Activated T-cell treated with anti-CD3 and anti-CD28 coated beads for 4 hours (primary cell): ENCODE results near the gene STEAP1B.

Experiments used
- DNase-seq: peaks from one replicate; pipeline ENCODE4 v3.0.0-alpha.2; 2020

Gene STEAP1B

DNA sequence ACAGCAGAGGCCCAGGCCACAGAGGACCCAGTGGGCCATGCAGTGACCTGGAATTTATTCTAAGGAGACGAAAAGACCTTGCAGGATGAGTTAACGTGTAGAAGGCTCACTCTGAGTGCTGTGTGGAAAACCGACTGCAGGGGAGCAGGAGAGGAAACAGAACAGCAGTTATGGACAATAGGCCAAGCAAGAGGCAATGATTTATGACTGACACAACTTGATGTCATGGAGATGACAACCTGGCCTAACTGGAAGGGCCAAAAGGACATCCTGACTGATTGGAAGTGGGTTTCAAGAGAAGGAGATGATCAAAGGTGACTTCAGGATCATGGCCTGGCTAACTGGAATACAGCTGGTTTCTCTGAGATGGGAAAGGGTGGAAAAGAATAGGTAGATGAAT, 72.9 kb downstream of the STEAP1B start:
- no peak for DNase-seq

DNA sequence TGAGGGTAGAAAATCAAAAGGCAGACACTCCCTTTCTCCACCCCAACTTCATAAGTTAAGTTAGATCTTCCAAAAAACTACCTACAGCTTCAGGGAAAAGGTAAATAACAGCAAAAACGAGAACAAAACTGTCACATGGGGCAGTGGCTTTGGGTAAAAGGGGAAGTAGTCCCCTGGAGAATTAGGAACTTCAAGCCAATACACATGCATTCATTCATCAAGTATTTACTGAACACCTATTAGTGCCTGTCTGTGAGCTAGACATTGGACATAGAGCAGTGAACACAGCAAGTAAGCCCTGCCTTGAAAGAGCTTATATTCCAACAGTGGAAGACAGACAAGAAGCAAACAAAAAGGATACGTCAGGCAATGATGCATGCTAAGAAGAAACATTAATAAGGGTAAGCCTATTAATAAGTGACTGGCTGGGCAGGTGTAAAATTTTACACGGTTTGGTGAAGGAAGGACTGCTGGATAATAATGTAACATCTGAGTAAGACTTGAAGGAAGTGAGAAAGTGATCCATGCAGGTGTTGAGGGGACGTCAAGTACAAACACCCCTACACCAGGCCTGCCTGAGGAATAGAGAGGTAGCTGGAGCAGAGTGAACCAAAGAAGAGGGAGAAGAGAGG, 73.4 kb downstream of the STEAP1B start:
- no peak for DNase-seq

DNA sequence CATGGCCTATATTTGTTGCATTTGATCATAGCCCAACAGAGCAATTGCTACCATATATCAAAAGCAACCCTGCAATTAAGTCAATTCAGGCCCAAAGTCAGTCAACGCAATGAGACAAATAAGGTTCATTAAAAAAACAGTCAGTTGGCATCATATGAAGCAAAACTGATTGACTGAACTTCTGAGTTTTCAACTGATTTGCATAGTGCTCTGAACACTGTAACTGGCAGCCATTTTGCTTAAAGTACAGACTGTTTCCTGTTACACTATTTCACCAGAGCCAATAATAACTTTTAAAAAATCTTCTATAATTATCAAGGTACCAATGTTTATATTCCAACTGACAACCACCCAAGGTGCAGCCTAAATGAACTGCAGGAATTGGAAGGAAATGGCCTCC, 74.6 kb downstream of the STEAP1B start:
- no peak for DNase-seq

DNA sequence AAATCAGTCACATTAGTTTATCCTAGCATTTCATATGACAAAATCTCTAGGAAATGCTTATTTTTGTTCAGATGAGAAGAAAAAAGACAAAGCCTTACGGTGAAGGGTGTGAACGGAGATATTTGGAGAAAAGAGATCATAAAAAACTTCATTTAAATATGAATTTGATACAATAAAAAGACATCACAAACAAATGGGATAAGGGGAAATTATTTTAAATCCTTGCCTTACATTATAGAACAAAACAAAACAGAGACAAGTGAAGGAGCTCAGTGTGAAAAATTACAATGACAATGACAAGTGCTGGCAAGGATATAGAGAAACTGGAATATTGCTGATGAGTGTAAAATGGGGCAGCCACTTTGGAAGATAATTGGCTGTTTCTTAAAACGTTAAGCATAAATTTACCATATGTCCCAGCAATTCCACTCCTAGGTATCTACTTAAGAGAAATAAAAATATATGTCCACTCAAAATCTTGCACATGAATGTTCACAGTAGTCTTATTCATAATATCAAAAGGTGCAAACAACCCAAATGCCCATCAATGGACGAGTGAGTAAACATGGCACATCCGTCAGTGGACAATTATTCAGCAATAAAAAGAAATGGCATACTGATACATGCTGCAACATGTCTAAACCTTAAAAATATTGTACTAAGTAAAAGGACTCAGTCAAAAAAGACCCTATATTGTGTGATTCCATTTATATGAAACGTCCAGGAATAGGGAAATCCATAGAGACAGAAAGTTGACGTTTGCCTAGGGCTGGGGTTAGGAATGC, 77.0 kb downstream of the STEAP1B start:
- no peak for DNase-seq

DNA sequence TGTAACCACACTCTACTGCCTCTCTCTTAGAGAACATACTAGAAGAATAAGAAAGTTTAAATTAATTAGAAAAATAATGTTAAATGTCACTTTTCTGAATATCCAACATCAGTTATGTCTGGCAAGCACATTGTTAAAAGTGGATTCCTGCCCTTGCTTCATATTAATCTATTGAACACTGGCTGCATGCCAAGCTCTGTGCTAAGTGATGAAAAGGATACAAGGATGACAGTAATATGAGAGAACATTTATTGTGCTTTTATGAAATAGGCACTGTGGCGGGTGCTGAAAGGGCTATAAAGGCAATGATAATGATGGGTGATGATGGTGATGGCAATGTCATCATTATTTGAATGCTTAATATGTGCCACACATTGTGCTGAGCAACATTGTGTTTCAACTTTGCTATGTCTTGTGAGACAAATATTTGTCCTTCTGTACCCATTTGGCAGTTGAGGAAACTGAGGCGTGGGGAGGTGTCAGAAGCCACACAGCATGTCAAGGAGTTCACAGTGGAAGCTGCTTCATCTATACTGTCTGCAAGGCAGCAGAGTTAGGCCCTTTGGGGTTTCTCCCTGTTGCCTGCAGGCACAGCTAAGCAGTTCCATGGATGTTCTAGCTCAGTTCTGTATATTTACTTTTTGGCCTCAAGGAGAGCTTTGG, 78.9 kb downstream of the STEAP1B start:
- DNase-seq, result no peak

DNA sequence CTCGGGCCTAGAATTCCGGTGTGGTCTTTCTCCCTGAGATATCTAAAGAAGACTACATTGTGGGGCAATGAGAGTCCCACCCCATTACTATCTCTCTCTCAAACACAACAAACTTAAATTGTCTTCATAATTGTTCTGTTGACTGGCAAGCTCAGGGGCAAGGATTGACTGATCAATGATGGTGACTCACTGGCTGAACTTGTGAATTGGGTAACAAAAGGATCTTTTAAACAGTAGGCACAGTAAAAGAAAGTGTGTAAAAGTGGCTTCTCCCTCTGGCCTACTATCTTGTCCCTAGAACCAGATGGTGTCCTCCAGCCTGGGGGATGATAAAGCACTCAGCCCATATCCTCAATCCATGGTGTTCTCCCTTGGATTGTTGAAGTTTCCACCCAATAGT, 80.0 kb downstream of the STEAP1B start:
- no peak for DNase-seq

DNA sequence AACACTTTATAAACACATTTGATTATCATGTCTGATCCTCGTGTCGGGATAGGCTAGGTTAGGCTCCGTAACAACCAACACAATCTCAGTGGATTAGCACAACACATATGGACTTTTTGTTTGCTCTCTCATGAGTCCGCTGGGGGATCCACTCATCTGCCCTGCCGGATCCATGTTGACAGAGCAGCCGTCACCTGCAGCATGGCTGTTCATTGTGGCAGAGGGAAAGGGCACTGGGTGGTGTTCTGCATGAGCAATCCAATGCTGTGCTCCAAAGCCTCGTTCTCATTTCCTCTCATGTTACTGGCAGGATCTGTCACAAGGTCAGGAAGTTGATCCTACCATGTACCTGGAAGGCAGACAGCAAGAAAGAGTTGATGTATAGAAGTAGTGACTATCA, 80.5 kb downstream of the STEAP1B start:
- DNase-seq, result no peak

DNA sequence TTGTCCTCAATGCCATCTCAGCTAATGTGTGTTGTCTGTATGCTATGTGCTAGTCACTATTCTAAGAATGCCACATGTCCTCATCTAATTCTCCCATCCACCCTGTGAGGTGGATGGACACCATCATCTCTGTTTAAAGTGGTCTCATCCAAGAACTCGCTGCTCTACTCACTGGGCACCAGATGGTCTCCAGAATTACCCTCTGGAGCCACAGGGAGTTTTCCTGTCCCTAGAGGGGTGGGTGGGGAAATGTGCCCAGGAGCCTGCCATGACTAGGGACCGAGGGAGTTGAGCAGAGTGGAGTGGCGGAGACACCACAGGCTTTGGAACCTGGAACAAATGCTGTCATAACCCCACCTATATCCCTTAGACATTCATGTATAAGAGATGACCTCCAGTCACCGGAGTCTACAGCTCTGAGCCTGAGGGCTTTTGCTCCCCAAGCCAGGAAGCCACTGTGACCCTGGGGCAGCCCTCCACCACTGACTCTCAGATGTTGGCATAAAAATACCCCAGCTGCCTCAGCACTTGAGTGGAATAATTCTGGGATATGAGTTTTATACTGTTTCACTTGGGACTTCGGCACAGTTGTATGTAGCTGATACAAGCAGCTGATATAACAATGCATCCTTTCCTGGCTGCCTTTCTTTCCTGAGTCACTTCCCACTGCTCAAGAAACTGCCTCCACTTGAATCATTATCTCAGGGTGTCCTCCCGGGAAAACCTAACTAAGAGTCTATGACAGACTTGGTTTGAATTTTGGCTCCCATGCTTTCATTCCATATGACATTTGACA, 81.5 kb downstream of the STEAP1B start:
- DNase-seq, result no peak

DNA sequence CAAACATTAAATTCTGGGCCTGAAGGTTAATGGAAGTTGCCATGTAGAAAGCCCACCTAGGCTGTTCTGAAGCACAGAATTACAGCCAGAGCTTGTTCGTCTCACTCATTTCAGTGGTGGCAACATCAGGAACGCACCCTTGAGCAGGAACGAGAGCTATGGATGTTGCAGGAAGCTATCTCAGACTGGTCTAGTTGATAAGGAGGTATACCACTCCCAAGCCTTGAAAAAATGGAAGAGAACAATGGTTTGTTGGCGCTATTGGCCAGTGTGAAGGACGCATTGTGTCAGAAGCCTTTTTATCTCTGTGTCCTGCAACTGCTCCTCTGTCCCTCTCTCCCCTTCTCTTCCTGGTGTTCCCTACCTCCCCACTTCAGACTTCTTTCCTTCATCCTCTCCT, 82.1 kb downstream of the STEAP1B start:
- no peak for DNase-seq

DNA sequence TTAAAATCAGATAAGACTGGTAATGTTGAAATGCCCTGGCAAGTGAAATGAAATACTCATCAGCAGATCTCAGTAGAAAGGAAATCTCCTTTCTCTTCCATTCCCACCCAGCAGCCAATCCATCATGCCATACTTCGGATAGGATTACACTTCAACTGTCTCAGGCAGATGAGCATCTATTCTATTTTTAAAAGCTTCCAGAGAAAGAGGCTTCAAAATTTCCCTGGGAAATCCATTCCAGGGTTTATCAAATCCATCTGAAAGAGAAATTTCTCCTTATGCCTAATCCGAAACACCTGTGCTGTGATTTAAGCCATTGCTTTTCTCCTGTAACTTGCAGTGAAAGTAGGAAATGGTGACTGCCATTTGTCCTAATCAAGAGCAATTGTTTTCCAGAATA, 82.6 kb downstream of the STEAP1B start:
- DNase-seq, result no peak

DNA sequence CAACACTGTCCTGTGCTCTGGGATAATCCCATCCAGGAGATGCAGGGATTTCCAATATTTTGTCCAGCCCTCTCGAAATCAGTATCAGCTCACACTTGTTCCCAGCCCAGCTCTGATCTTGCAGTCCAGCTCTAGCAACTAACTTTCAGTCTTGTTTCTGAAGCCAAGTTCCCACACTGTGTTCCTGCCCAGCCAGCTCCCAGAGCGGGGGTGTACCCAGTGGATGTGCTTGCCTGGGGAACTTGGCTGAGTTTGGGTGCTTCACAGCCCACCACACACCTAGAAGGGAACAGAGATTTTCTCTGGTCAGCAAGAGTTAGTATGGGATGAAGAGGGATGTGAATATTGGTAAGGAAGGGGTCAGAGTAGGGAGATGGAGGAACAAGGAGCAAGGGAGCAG, 85.6 kb downstream of the STEAP1B start:
- DNase-seq, result no peak

DNA sequence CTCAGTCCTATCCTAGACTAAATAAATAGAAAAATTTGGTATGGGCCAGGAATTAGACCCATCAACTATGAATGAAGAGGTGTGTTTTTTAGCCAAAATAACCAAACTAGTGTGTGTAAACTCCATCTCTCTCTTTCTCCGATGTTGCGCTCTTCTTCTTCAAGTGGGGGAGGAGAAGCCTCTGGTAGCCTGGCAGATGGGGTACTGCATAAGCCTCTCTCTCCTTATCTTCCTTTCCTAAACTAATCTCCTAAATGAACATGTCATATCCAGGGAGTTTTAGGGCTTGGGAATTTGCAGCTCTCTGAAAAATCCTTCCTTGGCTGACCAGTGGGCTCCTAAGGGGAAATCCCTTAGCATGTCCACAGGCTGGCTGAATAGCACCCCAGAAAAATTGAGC, 86.8 kb downstream of the STEAP1B start:
- no peak for DNase-seq

DNA sequence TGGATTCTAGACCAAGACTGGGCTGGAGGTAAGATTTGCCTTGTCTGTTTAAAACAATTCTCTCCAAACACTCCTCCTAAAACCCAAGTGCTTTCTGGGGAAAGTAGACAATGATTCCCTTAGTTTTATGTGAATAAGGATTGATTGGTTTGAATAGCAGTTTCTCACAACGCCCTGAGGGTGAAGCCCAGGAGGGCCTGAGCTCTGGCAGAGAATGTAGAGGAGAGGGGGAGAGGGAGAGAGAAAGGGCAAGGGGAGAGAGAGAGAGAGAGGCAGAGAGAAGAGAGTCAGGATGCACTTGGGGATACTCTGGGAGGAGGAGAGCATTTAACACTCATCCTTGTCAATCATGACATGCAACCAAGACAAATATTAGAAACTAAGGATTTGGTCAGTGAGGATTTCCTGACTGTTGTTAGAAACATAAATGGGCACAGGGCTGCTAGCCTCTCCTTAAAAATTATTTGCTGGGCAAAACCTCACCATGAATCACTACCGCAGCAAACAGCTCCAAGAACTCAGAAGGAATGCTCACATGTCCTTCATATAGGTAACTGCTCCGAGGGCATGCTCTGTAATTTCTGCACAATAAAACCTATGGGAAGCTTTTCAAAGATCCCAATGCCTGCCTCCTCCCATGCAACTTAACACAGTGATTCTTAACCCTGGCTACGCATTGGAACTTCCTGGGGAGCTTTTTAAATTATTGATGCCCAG, 87.9 kb downstream of the STEAP1B start:
- DNase-seq, result no peak

DNA sequence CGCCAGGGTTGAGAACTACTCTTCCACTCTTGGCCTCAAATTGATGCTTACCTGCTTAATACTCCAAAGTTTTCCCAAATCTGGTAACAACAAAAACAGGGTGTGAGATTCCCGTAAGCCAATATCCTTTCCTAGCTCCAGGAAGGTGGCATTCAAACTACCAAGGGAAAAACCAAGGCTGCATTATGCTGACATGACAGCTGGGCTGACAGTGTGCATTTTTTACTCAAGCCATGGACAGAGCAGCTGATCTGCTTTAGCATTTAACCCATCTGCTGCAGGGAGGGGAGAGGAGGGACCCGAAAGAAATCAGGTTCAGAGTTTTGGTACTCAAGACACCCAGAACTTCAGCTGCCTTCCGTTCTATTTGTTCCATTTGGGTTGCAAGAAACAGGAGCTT, 93.3 kb downstream of the STEAP1B start:
- DNase-seq, result no peak

DNA sequence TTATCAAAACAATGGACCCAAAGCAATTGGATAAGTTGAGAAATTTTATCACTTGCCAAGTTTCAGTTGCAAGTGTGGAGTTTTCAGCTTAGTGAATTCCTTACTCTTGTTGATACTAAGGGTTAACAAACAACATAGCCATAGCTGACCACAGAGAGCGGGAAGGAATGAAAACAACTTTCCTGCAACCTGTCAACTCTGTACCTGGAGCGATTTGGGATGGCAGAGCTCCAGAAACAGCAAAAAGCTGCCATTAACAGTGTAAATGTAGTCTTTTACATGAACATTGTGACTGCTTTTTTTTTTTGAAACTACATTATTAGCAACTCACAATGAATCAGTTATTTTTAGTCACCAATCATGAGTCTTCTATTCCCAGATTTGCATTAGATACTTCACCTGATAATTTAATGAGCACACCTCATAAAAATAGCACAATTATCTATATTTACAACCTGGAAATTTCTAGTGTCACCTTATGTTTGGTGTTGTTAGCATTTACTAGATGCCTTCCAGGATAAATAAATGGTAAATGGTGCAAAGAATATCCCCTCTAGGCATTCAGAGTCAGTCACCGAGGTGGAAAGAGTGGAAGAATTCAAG, 95.5 kb downstream of the STEAP1B start:
- no peak for DNase-seq

DNA sequence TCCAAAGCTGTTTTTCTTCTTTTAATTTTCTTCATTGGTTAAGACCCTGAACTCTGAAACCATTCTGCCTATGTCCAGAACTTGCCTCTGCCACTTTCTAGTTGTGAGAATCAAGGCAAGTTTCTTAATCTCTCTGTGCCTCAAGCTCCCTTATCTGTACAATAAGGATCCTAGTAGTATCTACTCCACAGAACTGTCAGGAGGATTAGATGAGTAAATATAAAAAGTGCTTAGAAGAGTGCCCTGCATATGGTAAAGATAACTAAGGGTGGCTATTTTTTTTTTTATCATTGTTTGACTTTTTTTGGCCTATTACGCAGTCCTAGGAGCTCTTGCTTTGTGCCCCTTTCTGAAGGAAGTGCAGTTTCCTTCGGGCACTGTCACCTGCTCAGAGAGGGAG, 96.6 kb downstream of the STEAP1B start:
- DNase-seq, result no peak

DNA sequence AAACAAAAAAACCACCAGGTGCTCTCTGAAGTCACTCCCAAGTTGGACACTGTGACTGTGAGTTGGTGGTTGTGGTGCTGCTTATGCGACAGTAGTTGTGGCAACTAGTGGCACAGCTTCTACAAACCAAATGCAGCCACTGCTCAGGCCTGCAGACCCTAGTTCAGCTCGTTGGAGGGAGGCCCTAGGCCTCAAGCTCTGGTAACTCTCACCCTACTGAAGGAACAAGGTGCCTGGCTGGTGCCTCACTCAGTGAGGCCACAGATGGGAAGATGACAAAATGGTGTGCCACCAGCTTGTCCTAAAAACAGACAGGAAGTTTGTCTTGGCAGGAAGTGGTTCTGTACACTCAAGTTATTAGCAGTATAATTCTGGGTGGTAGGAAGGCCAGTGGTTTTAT, 97.7 kb downstream of the STEAP1B start:
- DNase-seq, result no peak

DNA sequence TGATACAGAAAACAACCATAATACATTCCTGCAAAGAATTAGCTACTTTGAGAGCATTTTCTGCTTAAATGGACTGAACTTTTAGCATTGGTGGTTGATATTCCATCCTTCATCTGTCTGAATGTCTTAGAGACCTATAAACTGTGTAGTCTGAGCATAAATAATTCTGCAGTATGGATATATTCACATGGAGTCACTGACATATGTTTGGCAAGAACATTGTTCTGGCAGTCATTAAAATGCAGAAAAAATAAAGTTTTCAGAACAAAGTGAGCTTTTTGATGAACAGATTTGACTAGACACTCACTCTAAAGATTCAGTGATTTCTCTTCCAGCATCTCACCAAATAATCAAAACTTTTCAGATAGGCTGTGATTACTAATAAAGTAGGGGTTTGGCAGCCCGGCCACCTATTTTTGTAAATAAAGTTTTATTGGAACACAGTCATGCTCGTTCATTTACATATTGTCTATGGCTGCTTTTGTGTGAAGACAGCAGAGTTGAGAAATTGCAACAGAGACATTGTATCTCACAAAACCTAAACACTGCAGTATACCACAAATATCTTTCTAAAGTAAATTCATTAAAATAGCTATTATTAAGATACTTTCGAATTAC, 98.9 kb downstream of the STEAP1B start:
- no peak for DNase-seq

DNA sequence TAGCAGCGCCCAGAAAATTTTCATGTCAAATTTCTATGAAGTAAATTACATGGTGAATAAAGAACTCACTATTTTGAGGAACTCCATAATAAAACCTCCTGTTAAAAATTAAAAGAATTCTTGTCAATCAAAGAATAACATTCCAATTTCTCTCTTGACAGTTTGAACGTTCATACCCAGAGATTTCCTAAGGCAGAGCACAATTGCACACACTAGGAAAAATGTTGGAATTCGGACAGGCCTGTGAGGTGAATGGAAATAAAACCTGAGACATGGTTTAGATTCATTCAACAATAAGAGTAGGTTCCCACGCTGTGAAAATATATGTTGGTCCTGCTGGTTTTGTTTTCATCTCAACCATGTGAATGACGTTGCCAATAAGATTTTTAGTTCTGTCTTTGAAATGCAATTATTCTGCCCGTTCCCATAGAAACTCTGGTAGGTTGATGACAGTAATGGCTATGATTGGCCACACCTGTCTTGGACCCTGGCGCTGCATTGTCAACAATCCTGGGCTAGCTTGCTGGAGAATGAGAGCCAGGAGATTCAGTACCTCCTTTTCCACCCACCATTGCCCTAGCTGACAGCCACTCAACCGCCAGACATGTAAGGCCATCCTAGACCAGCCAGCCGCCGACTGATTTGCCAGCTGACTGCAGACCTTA, 99.7 kb downstream of the STEAP1B start:
- DNase-seq, result no peak

DNA sequence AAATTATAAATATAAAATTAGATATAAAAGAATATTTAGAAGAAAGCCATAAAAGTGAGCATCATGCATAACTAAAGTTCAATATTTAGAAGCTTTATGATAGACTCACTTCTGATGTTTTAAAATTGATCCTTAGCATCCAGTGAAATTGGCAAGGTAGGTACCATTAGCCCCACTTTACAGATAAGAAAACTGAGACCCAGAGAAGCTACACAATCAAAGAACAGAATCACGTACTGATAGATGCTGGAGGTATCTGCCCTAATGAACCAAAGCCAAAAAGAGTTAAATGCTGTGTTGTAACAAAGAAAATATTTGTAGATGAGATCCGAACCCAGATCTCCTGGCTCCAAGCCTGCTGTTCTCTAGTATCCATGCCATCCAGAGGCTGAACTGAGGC, 100.4 kb downstream of the STEAP1B start:
- DNase-seq, result no peak

DNA sequence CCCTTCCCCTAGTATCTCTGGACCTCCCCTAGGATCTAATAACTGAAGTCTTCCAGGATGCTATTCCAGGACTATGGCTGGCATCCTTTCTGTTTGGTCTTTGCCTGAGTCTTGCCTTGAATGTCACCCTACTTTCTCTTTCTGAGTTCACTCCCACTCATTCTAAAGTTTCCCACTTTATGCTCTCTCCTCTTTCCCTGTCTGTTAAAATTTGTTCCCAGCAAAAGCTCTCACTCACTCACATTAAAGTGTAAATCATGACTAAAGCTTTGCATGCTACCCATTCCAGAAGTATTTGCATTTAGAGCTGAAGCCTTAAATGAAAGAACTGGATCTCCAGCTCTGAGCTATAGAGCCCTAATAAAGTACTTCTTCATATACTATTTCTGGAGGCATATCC, 100.9 kb downstream of the STEAP1B start:
- DNase-seq, result no peak
